Common myeloid progenitor, CD34-positive (primary cell): ENCODE results near the gene CIDEA.

Source experiments
- CTCF ChIA-PET: fragments of 350-600 bp; sonication (Branson Sonifier 250); formaldehyde crosslinking; loops from one replicate; lab custom pipeline; 2021; ENCODE audit warnings: antibody characterized with exemption; lab: Charles Lee
- POLR2A ChIA-PET: fragments of 350-600 bp; sonication (Branson Sonifier 250); formaldehyde crosslinking; loops from one replicate; lab custom pipeline; 2021; ENCODE audit warnings: antibody characterized with exemption; lab: Charles Lee
- DNase-seq, 3 donors: peaks; one replicate each; pipeline versions ENCODE4 v3.0.0 to v3.0.0-alpha.2; 2013
- H3K27ac ChIP-seq, 2 experiments: 1 replicate in 1 of 2; 2 replicates in 1 of 2; pipeline ENCODE4 v1.7.0; 2013; ENCODE audit warnings: inconsistent platforms in 2 of 2, low read length in 2 of 2, mild to moderate bottlenecking in 2 of 2, low read depth in 1 of 2, moderate library complexity in 1 of 2; ENCODE audit not compliant: severe bottlenecking in 2 of 2, insufficient read depth in 1 of 2, poor library complexity in 1 of 2
- H3K27me3 ChIP-seq, 5 experiments: replicated peaks in 2 of 5; 1 replicate in 3 of 5; 2 replicates in 2 of 5; pipeline versions ENCODE4 v1.6.1 to v1.7.0; 2013; ENCODE audit warnings: low read length in 4 of 5, mild to moderate bottlenecking in 2 of 5, moderate library complexity in 2 of 5, inconsistent platforms in 1 of 5; ENCODE audit not compliant: insufficient read depth in 5 of 5, control insufficient read depth in 4 of 5
- H3K36me3 ChIP-seq, 4 experiments: 1 replicate in 2 of 4; 2 replicates in 2 of 4; pipeline versions ENCODE4 v1.6.1 to v1.7.0; 2013; ENCODE audit warnings: low read length in 3 of 4, control low read depth in 1 of 4, mild to moderate bottlenecking in 1 of 4; ENCODE audit not compliant: control insufficient read depth in 4 of 4, insufficient read depth in 4 of 4
- H3K4me1 ChIP-seq, 4 experiments: 1 replicate in 3 of 4; 2 replicates in 1 of 4; pipeline versions ENCODE4 v1.6.1 to v1.7.1; 2013; ENCODE audit warnings: low read length in 3 of 4, mild to moderate bottlenecking in 3 of 4, control low read depth in 1 of 4, inconsistent platforms in 1 of 4, moderate library complexity in 1 of 4; ENCODE audit not compliant: control insufficient read depth in 4 of 4, insufficient read depth in 4 of 4; ENCODE audit errors: control extremely low read depth in 1 of 4
- H3K4me3 ChIP-seq, 7 experiments: 1 replicate in 4 of 7; 2 replicates in 3 of 7; pipeline versions ENCODE4 v1.5.1 to v1.7.0; 2013; ENCODE audit warnings: mild to moderate bottlenecking in 7 of 7, low read length in 6 of 7, moderate library complexity in 6 of 7, inconsistent platforms in 2 of 7, low read depth in 2 of 7, control low read depth in 1 of 7; ENCODE audit not compliant: insufficient read depth in 4 of 7, control insufficient read depth in 1 of 7; ENCODE audit errors: extremely low read depth in 1 of 7
- H3K9me3 ChIP-seq, 5 experiments: 1 replicate in 4 of 5; 2 replicates in 1 of 5; pipeline versions ENCODE4 v1.6.1 to v1.7.1; 2013; ENCODE audit warnings: low read length in 4 of 5, mild to moderate bottlenecking in 2 of 5, inconsistent platforms in 1 of 5, low read depth in 1 of 5, moderate library complexity in 1 of 5; ENCODE audit not compliant: control insufficient read depth in 4 of 5, insufficient read depth in 2 of 5; ENCODE audit errors: control extremely low read depth in 1 of 5
- WGBS: methylation state at CpG from one replicate; pipeline ENCODE4 v1.1.5; 2013; ENCODE audit not compliant: insufficient coverage; 5-methylcytosine and 5-hydroxymethylcytosine counted together

The CIDEA gene

DNA sequence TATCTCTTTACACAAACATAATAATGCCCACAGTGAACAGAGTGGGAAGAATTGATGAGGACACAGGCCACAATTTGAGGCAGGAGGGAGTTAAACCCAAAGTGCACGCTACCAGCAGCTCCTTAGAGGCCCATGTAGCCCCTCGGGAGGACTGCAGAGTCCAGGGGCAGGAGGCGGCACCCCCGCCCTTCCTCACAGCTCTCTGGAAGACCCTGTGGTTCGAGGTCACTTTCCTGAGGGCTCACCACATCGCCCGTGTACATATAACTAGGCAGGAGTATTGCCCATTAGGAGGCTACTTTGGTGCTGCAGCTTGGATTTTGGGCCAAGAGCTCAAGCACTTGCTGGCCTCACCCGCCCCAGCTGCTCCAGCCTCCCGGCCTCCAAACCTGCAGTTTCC lies 22.2 kb upstream of the CIDEA start:
- CTCF ChIA-PET = interaction anchor here (1.2 to 1.4 kb wide), 2 partner anchors 10 to 138 kb away, joined by 3 to 4 read pairs; partner anchors contain the start of gene ANKRD62
- DNase-seq = no peak
- 94% methylated on average over 8 of the region's 9 CpGs for WGBS
- POLR2A ChIA-PET = no interaction called here
- Histone ChIP-seq H3K4me1 (peaks cover 0 to 4% (median 1%) of the 10 kb centered on the region in 4 experiments), H3K9me3 (peaks cover 0 to 7% (median 0%) of the 10 kb centered on the region in 5 experiments), H3K36me3 (no peaks in the 10 kb centered on the region), H3K4me3 (no peak overlapping the region), H3K27me3 (no peaks in the 10 kb centered on the region), H3K27ac (no peak overlapping the region)

DNA sequence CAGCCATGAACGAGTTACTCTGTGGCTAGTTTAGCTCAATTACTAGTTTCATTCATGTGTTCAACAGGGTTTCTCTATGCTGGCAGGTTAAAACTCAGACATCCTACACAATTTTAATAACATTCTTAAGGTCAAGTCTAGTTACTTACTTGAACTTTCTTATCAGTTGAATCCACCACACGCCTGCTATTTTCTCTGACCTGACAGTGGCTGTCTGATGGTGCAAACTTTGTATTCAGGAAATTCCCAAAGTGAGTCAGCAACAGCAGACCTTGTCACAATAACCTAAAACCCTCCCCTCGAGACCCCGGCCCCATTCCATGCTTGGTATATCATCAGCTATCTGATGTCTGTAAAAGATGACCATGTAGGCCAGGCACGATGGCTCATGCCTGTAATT lies 20.8 kb upstream of the CIDEA start:
- Histone ChIP-seq H3K27me3 (no peaks in the 10 kb centered on the region), H3K4me3 (no peak overlapping the region), H3K36me3 (no peaks in the 10 kb centered on the region), H3K27ac (no peak overlapping the region), H3K9me3 (peaks cover 0 to 7% (median 0%) of the 10 kb centered on the region in 5 experiments), H3K4me1 (peaks cover 0 to 8% (median 2%) of the 10 kb centered on the region in 4 experiments)
- WGBS = 64% methylated on average over 5 of the region's 5 CpGs
- POLR2A ChIA-PET = no interaction called here
- CTCF ChIA-PET = interaction anchor here (1.2 kb wide), 2 partner anchors 9 to 141 kb away, joined by 3 read pairs; no protein-coding TSS in a partner anchor
- peak in 1 of 3 donors; percentile 29 for DNase-seq

DNA sequence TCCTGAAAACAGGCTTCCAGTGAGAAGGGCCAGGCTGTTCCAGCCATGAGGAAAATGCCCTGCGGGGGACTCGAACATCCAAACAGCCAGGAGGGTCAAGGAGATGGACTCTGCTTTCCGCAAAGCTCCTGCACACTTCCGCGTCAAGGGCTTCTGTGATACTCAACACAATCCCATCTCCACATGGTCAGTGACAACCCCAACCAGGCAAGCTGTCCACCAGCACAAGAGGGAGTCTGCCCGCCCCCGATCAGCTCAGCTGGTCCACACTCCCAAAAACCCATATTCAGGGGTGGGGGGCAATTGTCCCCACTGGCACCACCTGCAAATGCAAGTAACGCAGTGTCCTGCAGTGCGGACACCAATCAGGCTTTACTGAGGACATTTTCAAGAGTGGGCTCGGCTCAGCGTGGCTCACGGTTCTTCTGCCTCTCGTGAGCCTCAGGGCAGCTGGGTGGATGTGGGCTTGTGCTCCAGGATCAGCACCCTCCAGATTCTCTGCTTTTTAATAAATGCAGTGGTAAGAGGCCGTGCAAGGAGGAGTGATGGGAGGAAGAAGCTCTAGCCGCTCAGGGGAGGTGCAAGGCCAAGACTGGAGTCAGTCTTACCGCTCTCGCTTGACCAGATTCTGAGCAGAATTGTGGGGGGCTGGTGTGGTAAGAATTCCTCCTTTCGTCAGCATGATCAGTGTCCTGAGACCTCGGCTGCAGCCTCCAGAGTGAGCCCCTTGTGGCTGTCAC lies 19.5 kb upstream of the CIDEA start:
- CTCF ChIA-PET = interaction anchor here (1.2 kb wide), 1 partner anchor 142 kb away, joined by 3 read pairs; no protein-coding TSS in a partner anchor
- POLR2A ChIA-PET = no interaction called here
- Histone ChIP-seq H3K4me1 (peaks cover 0 to 14% (median 6%) of the 10 kb centered on the region in 4 experiments), H3K9me3 (peaks cover 0 to 7% (median 0%) of the 10 kb centered on the region in 5 experiments), H3K36me3 (no peaks in the 10 kb centered on the region), H3K4me3 (no peak overlapping the region), H3K27me3 (no peaks in the 10 kb centered on the region), H3K27ac (no peak overlapping the region)
- WGBS = 98% methylated on average over 14 of the region's 19 CpGs
- no peak for DNase-seq

DNA sequence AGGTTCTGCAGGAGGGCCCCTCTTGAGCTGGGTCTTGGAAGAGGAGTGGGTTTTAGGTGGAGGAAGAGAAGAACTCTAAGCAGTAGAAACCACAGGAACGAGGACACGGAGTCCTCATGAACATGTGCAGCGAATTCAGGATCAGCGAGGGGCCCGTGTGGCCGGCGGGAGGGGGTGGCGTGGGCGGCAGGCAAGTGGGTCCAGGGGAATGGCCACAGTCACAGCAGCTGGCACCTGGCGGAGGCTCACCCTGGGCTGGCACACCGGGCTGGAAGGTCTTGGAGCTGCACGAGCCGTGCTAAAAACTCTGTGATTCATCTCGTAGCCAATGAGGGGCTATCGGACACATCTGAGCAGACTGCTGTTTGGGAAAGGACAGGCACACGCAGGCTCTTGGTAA lies 18.0 kb upstream of the CIDEA start:
- WGBS = 94% methylated on average over 16 of the region's 16 CpGs
- ChIA-PET POLR2A (no interaction called here), CTCF (interaction anchor here (0.8 to 3.2 kb wide), 6 partner anchors 10 to 246 kb away, joined by 3 to 13 read pairs (median 5); no protein-coding TSS in a partner anchor)
- Histone ChIP-seq H3K4me1 (peaks cover 0 to 14% (median 6%) of the 10 kb centered on the region in 4 experiments), H3K27me3 (no peaks in the 10 kb centered on the region), H3K36me3 (no peaks in the 10 kb centered on the region), H3K4me3 (no peak overlapping the region), H3K9me3 (peaks cover 0 to 4% (median 0%) of the 10 kb centered on the region in 5 experiments), H3K27ac (no peak overlapping the region)
- no peak for DNase-seq

DNA sequence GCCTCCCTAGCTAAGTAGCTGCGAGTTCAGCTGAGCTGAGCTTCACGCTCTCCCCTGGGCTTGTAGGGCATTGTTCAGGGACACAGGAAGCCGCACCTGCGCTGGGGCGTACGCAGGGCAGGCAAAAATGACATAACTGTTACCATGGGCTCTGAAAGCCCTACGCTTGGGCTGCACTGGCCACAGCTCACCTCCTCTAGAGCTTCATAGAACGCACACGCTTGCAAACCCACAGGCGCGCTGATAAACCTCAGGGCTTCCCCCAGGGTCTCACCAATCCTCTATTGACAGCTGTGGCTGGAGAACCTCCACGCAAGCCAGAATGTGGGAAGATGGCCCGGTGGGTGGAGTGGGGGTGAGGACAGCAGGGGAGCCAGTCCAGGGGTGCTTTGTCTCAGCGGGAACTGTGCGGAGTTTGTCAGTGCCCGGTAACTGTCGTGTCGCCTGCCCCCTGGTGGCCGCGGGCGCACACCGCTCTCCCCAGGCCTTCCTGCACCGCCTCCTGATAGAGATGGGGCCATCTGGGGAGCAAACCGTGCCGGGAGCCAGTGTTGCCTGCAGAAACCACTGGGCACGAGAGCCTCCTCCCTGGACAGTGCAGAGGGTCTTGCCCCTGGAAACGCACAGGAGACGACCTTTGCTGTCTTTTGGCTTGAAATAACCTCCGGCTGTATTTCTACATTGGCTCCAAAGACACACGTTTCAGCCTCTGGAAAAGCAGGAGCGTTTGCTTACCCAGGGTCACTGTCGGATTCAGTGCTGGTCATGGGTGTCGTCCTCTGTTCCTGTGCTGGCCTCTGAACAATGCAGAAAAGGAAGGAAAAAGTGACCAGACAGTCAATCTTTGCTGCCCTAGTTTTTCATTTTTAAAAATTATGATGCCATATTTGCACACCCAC lies 17.0 kb upstream of the CIDEA start:
- Histone ChIP-seq H3K4me3 (peak overlapping the region in 1 of 7 experiments; percentile 50), H3K9me3 (peaks cover 0 to 3% (median 0%) of the 10 kb centered on the region in 5 experiments), H3K36me3 (no peaks in the 10 kb centered on the region), H3K27ac (no peak overlapping the region), H3K4me1 (peaks cover 0 to 14% (median 6%) of the 10 kb centered on the region in 4 experiments), H3K27me3 (peaks cover 0 to 2% (median 0%) of the 10 kb centered on the region in 5 experiments)
- WGBS = 37% methylated on average over 33 of the region's 33 CpGs
- peak; percentile 57 to 77 (median 76) for DNase-seq
- ChIA-PET POLR2A (no interaction called here), CTCF (interaction anchor here (0.8 to 3.2 kb wide), 8 partner anchors 9 to 247 kb away, joined by 3 to 13 read pairs (median 4); no protein-coding TSS in a partner anchor)

DNA sequence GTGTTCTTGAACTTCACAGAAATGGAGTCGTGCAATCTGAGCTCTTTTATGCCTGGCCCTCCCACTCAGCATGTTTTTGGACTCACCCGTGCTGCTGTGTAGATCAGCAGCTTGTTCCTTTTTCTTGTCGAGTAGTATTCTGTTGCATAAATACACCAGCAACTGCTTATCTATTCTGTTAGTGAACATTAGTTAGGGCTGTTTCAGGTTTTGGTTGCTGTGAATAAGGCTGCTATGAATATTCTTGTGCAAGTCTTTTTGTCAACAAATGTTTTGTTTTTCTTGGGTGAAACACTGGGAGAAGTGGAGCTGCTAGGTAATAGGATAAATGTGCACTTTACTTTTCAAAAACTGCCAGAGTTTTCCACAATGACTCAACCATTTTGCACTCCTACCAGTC lies 15.3 kb upstream of the CIDEA start:
- peak in 1 of 3 donors; percentile 43 for DNase-seq

More for the DNA sequence above, 15.3 kb upstream of the CIDEA start:
- WGBS = 23% methylated on average over 2 of the region's 3 CpGs
- peaks cover 0 to 14% (median 5%) of the 10 kb centered on the region in 4 experiments for H3K4me1 ChIP-seq
- H3K4me3 ChIP-seq = no peak overlapping the region
- ChIA-PET POLR2A (no interaction called here), CTCF (interaction anchor here (1.3 to 3.2 kb wide), 3 partner anchors 9 to 21 kb away, joined by 4 to 13 read pairs (median 7); no protein-coding TSS in a partner anchor)
- H3K27me3 ChIP-seq = peaks cover 0 to 2% (median 0%) of the 10 kb centered on the region in 5 experiments
- no peak overlapping the region for H3K27ac ChIP-seq
- H3K36me3 ChIP-seq = no peaks in the 10 kb centered on the region
- peaks cover 0 to 3% (median 0%) of the 10 kb centered on the region in 5 experiments for H3K9me3 ChIP-seq
